TTC549 (cell line): Measurements from ENCODE around the gene LSM12.
"Not testable (repeated sequence)": the region's sequence is repeated elsewhere in the genome, so short reads cannot be mapped to it uniquely, and the experiment has no call there.

Source experiments
- FAIRE-seq: peaks from 2 replicates; lab custom pipeline; 2012; peaks lifted over from hg19 to GRCh38; lab: Jason Lieb, UNC

Gene LSM12

DNA sequence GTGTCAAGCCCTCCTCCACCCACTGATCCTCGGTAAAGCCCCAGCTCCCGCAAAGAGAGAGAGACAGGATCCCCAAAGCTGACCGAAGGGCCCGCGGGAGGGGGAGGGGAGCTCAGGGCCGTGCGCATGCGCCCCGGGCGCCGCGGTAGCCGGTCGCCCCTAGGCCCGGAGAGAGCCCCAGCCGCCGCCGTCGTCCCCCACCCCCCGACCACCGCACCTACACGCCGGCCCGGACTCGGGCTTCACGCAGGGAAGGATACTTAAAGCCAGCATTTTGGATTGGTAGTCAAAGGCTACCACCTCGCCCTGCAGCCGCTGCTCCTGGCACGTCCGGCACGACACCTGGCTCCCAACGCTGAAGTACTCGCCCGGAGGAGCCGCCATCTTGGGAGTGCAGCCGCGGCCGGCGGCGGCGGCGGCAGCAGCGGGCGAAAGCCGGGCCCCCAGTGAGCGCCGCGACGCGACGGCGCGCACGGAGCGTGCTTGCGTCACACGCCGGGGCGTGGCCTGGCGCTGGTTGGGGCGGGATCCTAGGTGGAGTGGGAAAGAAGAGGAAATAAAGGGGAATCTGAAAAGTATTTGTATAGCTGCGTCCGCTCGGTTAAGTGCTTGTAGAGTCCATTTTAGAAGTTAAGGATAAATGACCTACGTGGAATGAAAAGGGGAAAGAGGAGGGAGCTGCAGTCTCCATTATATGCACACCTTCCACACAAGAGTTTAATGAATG lies at the start of gene LSM12:
LSM12 (minus strand) TSS at position 468 of the 727 bp plus-strand sequence; CDS start at position 384, 84 bp downstream.
- FAIRE-seq: no peak

DNA sequence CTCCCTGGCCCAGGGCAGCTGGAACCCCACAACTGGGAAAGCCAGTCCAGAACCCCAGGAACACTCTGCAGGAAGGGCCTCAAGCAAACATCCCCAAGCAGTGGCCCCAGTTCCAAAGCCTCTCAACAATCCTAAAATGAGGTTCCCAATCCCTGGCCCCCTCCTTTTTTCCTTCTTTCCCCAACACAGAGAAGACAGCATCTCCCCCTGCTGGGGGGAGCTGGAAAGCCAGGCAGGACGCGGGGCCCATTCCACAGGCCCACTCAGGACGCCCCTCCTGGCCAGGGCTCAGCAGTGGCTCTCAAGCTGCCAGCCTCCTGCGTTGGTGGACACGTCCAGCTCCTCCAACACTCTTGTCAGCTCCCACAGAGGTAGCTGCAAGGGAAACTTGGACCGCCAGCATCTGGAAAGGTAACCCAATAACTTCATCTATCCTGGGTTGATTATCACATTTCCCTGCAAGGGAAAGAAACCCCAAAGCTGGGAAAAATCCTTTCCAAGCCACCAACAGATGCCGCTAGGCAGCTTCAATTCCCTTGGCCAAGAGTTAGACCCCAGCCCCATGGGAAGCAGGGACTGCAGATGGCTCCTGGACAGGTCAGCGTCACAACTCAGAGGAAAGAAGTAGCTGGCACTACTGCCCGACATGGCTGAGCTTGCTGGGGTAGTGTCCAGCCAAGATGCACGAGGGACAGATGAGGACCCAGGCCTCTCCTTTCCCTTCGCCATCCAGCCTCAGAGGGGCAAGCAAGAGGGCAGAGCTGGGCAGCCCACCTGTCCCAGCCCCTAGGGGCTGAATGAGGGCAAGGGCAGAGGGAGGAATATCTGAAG lies 49.3 kb upstream of the LSM12 start:
- no peak for FAIRE-seq

DNA sequence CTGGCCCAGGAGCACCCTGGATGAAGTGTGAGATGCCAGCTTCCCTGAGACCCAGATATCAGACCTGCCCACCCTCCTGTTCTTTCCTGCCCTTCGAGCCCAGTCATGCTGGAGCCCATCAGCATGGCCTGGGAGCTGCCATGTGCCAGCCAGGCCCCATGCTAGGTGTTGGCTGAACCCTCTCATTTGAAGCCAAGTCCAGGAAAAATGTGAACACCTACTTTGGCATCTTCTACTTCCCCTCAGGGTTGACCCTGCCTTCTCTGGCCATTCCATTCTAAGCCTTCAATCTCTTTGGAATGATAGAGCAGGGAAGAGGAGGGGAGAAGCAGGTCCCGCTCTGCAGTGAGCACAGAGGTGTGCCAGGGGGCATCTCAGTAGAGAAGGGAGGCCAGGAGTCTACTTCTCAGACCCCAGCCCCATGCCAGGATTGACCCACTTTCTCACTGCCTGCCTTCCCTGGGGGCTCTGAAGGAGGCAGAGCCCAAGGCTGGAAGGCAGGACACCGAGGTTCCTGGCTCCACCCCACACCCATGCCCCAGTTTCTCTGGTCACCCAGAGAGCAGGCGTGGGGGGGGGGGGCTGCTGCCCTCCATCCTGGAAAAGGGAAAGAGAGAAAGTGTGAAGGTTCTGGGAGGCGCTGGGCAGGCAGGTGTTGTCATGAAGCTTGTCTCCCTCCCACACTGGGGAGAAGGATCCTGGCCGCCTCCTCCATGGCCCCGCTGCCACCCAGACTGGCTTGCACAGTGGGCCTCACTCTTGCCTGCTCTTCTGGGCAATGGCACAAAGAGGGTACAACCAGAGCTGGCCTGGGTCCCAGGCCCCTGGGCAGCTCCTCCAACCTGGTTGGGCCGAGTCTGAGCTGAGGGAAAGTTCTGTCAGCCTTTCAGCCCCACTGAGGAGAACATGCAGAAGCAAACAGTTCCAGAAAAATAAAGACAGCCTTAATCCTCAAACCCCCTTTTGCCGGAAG lies 47.7 kb upstream of the LSM12 start:
- no peak for FAIRE-seq

DNA sequence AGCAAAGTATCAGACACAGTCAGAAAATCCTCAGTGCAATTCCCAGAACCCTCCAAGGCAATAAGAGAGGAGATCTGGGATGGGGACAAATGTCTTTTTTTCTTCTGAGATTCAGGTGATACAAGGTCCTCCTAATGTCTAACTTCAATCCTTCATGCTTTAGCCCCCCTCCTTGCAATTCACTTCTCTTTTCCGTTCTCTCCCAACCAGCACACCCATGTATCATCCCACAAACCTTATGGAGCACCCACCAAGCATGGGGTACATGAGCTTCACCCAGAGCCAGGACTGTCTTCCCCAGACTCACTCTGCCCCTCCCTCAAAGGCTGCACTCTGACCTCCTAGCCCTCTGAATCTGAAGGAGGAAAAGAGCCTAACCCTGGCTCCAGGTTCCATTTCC lies 46.9 kb upstream of the LSM12 start:
- no peak for FAIRE-seq

DNA sequence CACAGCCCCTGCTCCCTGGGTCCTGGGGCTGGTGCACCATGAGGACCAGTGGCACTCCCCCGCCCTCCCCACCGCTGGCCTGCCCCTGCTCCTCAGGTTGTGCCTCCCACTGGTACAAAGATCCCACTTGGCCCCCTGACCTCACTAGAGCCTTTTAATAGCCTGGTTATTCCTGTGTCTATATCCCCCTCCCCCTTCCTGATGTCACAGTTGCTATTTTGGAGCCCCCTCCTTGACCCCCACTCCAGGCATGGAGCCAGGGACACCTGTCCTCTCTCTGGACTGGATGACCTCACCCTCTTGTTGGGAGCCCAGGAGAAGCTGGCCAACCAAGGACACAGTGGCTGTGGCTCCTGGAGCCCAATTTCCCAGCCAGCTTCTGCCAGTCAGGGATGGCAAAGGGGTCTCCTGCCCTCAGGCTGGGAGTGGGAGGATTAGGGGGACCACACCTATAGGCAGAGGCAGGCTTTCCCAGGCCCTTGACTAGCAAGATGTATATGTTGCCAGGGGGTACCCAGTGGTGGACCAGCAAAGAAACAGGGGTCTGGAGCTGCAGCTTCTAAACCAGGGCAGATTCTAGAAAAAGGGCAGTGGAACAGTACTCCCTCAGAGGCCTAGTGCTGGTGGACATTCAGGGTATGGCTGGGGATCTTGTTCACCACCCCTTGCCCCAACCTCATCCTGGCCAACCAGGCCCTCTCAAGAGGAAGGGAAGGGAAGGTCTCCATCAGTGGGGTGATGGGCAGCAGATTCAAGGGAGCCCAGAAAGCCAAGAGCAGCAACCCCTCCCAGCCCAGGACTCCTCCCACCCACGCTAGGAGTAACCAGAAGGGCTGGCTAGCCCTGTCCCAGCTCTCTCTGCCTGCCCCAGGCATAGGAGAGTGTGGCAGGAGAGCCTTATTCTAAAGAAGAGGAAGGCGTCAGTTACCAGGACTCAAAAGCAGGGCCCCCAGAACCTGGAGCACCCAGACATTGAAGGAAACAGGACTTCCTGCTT lies 46.1 kb upstream of the LSM12 start:
- no peak for FAIRE-seq

DNA sequence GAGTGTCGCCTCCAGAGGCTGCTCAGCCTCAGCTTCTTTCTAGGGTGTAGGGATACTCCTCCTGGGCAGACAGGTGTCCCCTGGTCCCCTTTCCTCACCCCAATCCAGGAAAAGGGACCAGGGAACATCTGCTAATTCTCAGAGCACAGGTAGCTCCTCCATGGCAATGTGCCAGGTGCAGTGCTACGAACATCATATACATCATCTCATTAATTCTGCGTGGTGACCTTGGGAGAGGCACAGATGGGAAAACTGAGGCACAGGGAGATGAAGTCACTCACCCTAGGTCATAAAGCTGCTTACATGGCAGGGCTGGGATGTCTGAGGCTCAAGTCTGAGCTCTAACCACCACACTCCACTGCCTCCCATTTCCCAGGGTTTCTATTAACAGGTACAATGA lies 45.3 kb upstream of the LSM12 start:
- FAIRE-seq: no peak

DNA sequence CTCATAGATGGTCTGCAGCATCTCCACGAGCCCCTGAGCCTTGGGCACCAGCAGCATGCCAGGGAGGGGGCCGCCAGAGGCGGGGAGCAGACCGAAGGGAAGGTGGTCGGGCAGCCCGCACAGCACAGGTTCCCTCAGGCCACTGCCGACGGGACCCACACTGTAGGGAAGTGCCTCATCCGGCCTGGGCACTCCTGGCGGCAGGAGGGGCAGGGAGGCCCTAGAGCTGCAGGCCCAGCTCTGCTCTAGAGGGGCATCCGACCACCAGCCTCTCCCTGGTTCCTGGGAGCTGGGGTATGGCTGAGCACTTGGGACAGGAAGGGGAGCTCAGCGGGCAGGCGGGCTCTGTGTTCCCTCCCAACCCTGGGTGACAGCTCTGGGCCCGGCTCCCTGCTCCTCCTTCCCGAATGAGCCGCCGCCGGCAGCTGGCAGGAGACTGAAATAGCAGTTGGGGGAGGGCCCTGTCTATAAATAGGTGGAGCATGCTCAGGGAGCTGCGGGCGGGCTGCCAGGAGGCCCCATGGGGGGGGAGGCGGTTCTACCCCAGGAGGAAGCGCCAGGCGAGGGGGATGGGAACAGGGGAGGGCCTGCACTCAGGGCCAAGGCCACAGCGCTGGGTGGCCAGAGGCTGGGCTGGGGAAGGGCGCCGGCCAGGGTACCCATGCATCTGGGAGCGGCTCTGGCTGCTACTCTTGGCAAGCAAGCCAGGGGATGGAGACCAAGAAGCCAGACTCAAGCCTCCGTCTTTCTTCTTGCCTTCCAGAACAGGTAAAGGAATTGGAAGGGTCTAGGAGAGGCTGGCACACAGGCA lies 44.6 kb upstream of the LSM12 start:
- FAIRE-seq: no peak

DNA sequence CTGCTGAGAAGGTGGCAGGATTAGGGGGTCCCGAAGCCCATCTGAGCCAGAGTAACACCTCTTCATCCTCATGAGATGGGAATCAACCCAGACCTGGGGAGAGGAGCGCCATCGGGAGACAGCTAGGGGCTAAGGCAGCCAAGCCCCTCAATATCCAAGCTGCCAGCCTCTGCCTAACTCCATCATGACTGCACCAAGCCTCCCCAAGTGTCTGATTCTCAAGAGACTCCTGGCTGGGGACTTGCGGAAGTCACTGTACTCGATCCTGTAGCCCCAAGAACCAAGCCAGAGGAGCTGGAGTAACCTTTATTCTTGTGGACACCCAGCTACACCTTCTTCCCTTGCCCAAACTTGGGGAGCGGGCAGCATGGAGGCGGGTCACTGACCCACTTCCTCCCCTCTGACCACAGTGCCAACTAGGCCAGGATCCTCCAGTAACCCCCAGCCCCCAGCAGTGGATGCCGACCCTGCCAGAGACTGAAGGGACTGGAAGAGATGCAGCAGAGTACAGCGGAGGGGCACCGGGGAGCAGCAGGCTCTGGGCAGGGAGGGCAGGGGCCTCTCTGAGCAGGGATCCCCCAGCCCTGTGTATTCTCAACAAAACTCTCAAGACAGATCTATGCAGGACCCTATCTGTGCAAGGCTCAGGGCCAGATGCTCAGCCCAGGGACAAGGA lies 43.7 kb upstream of the LSM12 start:
- FAIRE-seq: no peak

DNA sequence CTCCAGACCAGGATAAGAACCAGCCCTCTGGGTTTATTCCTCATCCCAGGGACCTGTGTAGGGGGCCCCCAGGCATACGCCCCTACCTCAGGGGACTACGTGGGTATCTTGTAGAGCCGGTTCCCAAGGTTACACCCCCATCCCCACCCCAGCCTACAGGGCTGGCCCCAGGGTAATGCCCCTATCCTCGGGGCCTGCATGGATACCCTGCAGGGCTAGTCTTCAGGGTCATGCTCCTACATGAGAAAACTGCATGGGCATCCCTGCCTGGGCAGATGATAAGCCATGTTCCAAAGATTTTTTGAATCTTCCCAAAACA lies 42.8 kb upstream of the LSM12 start:
- FAIRE-seq: no peak

DNA sequence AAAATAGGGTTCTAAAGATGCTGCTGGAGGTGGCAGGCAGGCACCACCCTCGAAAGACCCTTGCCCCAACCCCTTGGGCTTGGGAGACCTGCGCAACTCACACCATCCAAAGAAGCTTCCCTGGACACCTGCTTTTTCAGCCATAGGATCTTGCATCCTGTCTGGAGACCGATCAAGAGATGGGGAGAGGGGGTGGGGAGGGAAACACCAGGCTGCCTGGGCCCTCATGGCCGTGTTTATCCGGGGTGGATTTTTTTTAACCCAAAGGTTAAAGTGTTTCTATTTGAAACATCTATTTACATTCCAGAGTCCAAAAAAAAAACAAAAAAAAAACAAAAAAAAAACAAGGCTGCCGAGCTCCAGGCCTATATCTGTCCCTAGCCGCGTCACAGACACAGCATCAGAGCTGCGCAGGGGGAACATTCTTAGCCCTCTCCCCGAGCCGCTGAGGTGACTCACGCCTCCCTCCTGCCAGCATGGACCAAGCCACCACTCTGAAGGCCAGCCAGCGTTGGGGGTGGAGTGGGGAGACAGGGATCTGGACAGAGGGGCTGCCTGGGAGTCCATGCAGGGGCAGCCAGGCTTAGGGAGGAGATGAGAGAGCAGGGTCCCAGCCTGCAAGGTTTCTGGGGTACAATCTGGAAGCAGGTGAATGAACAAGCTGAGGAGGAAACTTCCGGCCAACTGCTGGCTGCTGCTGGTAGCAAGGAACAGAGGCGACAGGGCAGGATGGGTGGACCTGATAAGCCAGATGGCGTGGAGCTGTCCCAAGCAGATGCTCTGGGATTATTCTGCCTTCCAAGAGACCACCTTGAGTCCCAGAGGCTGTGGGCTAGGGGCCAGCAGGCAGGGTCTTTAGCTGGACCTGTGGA lies 42.2 kb upstream of the LSM12 start:
- no peak for FAIRE-seq

DNA sequence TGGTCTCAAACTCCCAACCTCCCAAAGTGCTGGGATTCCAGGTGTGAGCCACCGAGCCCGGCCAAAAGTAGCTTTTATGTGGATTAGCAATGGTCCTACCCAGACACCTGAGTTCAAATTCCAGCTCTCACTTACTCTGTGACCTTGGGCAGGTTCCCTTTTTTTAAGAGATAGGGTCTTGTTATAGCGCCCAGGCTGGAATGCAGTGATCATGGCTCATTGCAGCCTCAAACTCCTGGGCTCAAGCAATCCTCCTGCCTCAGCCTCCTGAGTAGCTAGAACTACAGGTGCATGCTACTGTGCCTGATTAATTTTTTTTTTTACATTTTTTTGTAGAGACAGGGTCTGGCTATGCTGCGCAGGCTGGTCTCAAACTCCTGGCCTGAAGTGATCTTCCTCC lies 40.3 kb upstream of the LSM12 start:
- FAIRE-seq: no peak

DNA sequence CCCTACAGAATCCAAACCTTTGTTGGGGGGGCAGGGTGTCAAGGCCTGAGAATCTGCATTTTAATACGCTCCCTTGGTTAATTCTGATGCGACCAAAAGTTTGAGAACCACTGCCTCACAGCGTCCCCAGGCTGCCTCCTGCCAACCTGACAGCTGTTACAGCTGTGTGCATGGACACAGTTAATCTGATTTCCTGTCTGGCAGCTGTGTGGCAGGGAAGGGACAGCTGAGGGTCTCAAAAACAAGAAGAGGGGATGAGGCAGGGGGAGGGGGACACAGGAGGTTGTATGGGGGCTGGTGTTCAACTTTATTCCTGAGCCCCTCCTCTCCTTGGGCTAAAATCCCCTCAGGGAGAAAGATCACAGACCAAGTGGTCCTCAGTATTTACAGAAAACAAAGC lies 39.5 kb upstream of the LSM12 start:
- no peak for FAIRE-seq

DNA sequence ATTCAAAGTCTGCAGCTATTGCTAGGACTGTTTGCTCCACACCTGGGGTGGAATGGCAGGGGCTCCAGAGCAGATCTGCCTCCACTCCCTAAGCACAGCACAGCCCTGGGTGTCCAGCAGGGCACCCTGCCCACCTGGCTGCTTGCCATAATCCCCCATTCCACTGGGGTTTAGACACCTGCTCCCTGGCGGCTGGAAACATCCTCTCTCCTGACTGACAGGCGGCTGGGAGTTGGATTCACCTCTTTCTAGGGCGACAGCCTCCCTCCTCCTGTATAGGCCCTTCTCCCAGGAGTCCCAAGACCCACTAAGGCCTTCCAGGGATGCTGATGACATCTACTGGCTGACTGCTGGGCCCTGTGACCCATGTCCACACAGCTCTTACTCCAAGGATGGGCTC lies 39.0 kb upstream of the LSM12 start:
- FAIRE-seq: no peak

DNA sequence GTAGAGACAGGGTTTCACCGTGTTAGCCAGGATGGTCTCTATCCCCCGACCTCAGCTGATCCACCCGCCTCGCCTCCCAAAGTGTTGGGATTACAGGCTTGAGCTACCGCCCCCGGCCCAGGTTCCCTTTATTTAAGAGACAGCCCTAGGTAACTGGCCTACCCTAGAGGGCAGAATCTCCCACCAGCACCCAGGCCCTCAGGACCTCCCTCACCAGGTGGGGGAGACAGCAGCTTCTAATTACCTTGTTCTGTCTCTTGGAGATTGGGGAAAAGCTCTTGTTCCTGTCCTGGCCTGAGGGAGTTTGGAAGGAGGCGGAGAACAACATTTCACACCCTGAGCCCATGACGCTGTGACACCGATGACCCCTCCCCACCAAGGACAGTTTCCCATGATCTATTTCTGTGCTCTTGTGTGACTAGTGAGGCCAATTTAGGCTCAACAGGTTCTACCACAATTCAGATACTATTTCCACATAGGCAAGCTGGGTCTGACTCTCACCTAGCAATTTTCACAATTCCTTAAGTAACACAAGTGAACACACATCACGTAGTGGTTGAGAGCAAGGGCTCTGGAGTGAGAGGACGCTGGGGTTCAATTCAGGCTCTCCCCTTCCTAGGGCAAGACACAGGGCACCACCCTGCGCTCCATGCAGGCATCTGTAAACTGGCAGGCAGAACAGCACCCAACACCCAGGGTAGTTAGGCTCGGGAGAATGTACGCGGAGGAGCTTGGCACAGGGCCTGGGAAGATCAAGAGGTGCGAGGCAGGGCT lies 36.6 kb upstream of the LSM12 start:
- FAIRE-seq: no peak

DNA sequence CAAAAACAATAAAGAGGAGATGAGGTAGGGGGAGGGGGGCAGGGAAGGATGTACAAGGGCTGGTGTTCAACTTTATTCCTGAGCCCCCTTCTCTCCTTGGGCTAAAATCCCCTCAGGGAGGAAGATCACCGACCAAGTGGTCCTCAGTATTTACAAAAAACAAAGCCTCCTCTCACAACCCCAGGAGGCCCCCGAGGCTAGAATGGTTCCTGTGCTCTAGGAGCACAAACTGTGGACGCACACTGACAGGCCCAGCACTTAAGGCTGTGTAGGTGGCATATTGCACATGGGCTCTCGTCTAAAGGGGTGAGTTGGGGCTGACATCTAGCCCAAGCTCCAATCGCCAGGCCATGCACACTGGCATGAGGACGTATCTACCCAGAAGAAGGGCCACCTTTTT lies 35.4 kb upstream of the LSM12 start:
- not testable (repeated sequence) for FAIRE-seq

DNA sequence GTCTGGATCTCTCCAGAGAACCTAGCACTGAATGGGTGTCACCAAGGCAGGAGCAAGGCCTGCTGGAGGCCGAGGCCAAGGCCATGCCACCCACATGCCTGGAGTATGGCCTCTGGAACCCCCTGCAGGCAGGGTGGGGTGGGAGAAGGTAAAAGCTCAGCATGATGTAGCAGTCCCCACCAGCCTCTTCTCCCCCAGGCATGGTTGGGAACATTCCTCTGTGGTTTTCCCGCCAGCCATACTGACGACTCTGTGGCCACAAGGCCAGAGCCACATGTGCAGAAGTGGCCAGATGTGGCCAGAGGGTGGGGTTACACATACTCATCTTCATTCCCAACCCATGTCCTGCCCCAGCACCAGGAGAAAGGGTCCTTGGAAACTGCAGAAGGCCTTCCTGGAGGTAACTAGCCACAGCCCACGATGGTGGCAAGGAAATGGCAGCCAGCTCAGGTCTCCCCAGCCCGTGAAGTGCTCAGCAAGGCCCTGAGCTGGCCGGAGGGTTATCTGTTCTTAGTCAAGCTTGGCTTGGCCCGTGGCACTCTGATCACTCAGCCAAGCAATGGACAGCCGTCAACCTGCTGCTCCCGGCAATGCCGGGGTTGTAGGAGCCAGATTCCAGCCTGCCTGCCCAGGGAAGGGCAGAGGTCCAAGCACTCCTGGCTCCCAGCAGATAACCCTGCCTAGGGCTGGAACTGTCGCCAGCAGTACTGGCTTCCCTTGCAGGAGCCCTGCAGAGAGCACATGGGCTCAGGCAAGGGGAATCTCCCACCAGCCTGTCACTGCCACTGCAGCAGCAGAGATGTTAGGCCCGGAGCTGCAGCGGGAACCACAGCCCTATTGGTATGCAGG lies 30.9 kb upstream of the LSM12 start:
- FAIRE-seq: no peak
